Hindlimb muscle (tissue), 1 donor: ENCODE measurements around the gene HCN3. TPM values are rescaled to one million over a fixed set of nuclear protein-coding genes. Genes with fewer than 3 reads are reported as not detected.
A peak's percentile ranks its signal among the peaks of the same experiment; 100 is the strongest.
"Not testable (repeated sequence)": the region's sequence is repeated elsewhere in the genome, so short reads cannot be mapped to it uniquely, and the experiment has no call there.

ENCODE experiments used
- DNase-seq: peaks from one replicate; pipeline ENCODE4 v3.0.0-alpha.2; 2013
- polyA plus RNA-seq: library from polyadenylated mRNA; unstranded; fragments of 120-200 nt; gene quantifications from one replicate; pipeline ENCODE4 v1.2.1, GENCODE V29; 2013; ENCODE audit not compliant: insufficient read length

The HCN3 gene
- 4.0 TPM for polyA plus RNA-seq

- DNase-seq = peak; percentile 98
Observed at GRCh38 chr1:155277070-155277901, at the start of gene HCN3. Gene HCN3 (plus strand): TSS chr1:155277463. CDS start chr1:155277591, 128 bp downstream.

- no peak for DNase-seq
Observed at GRCh38 chr1:155228096-155228427, 49.2 kb upstream of the HCN3 start.

GRCh38 chr1:155231302-155231701, 46.0 kb upstream of the HCN3 start:
- not testable (repeated sequence) for DNase-seq

- peak; percentile 91 for DNase-seq
Observed at GRCh38 chr1:155232001-155232978, 45.0 kb upstream of the HCN3 start.

GRCh38 chr1:155233502-155233901, 43.8 kb upstream of the HCN3 start:
- DNase-seq = not testable (repeated sequence)

GRCh38 chr1:155235375-155235774, 41.9 kb upstream of the HCN3 start:
- not testable (repeated sequence) for DNase-seq

GRCh38 chr1:155236451-155236850, 40.8 kb upstream of the HCN3 start:
- DNase-seq = no peak

- DNase-seq = peak; percentile 74
Observed at GRCh38 chr1:155241069-155241679, 36.1 kb upstream of the HCN3 start.

GRCh38 chr1:155241841-155242264, 35.4 kb upstream of the HCN3 start:
- DNase-seq = no peak

GRCh38 chr1:155242805-155243358, 34.4 kb upstream of the HCN3 start:
- no peak for DNase-seq

- peak; percentile 98 for DNase-seq
Observed at GRCh38 chr1:155244368-155245162, 32.7 kb upstream of the HCN3 start.

GRCh38 chr1:155245163-155245524, 32.1 kb upstream of the HCN3 start:
- DNase-seq = no peak

GRCh38 chr1:155246796-155247195, 30.5 kb upstream of the HCN3 start:
- not testable (repeated sequence) for DNase-seq

GRCh38 chr1:155247667-155248553, 29.4 kb upstream of the HCN3 start:
- no peak for DNase-seq

- DNase-seq = no peak
Observed at GRCh38 chr1:155250246-155250632, 27.0 kb upstream of the HCN3 start.

- DNase-seq = peak; percentile 89
Observed at GRCh38 chr1:155250633-155251449, 26.4 kb upstream of the HCN3 start.

GRCh38 chr1:155251566-155251965, 25.7 kb upstream of the HCN3 start:
- DNase-seq = no peak

- DNase-seq = no peak
Observed at GRCh38 chr1:155253208-155253607, 24.1 kb upstream of the HCN3 start.

GRCh38 chr1:155253797-155254196, 23.5 kb upstream of the HCN3 start:
- DNase-seq = no peak

GRCh38 chr1:155254228-155254713, 23.0 kb upstream of the HCN3 start:
- no peak for DNase-seq
